K562 (cell line): ENCODE results near the gene GLRX5. TPM values are rescaled to one million over a fixed set of nuclear protein-coding genes. Genes with fewer than 3 reads are reported as not detected.

Experiments
- ATAC-seq: fragments of 200-7000 bp; cut with Tn5 transposase; 3 replicates; pipeline ENCODE4 v1.9.1; 2020; ENCODE audit warnings: moderate library complexity
- BruUV-seq: library from RNA; stranded (reverse); fragments of 400-500 nt; replicated peaks from 2 replicates; lab custom pipeline; 2021; lab: Mats Ljungman, UMichigan
- CTCF ChIA-PET: fragments of 300-600 bp; formaldehyde crosslinking; extraction: SDS; loops from one replicate; lab custom pipeline; 2021; ENCODE audit warnings: low intra/inter-chr PET ratio; lab: Yijun Ruan, JAX
- POLR2A ChIA-PET: fragments of 300-600, 350-650 bp; sonication (Branson Sonifier 250); formaldehyde crosslinking; extraction: SDS; loops from one replicate; lab custom pipeline; 2021; ENCODE audit warnings: antibody characterized with exemption, inconsistent platforms; lab: Yijun Ruan, JAX
- DNase-seq, 4 experiments: peaks; one replicate each; pipeline versions ENCODE4 v3.0.0 to v3.0.0-alpha.2; 2011 to 2018; ENCODE audit warnings: low spot score in 3 of 4, mixed read lengths in 3 of 4; ENCODE audit errors: extremely low read depth in 1 of 4
- FAIRE-seq: peaks from 2 replicates; lab custom pipeline; 2011; peaks lifted over from hg19 to GRCh38; lab: Jason Lieb, UNC
- H2AFZ ChIP-seq: 2 replicates; pipeline ENCODE4 v1.6.0; 2011; ENCODE audit warnings: low read depth, low read length, control low read depth, inconsistent platforms
- H3K27ac ChIP-seq: fragments of 200-600 bp; 3 replicates; pipeline ENCODE4 v1.8.0; 2011; ENCODE audit warnings: low read depth, mild to moderate bottlenecking, control low read depth, inconsistent platforms, low read length, moderate library complexity, mixed read lengths; ENCODE audit errors: extremely low read depth
- H3K27me3 ChIP-seq, 2 experiments: fragments of 300-600 bp in 1 of 2; 2 replicates in 1 of 2; 3 replicates in 1 of 2; pipeline versions ENCODE4 v1.6.0 to v1.8.0; 2011; ENCODE audit warnings: inconsistent platforms in 2 of 2, low read length in 2 of 2, mild to moderate bottlenecking in 1 of 2, mixed read lengths in 1 of 2, moderate library complexity in 1 of 2; ENCODE audit not compliant: control insufficient read depth in 2 of 2, insufficient read depth in 2 of 2
- H3K36me3 ChIP-seq: fragments of 300-600 bp; 3 replicates; pipeline ENCODE4 v1.8.0; 2011; ENCODE audit warnings: mild to moderate bottlenecking, low read length, inconsistent platforms; ENCODE audit not compliant: control insufficient read depth, insufficient read depth
- H3K4me1 ChIP-seq, 2 experiments: fragments of 200-600 bp in 1 of 2; replicated peaks in 1 of 2; 2 replicates in 1 of 2; 3 replicates in 1 of 2; pipeline versions ENCODE4 v1.5.1 to v1.8.0; 2011; ENCODE audit warnings: inconsistent platforms in 2 of 2, low read length in 2 of 2, mild to moderate bottlenecking in 1 of 2, mixed read lengths in 1 of 2, moderate library complexity in 1 of 2; ENCODE audit not compliant: control insufficient read depth in 2 of 2, insufficient read depth in 2 of 2
- H3K4me2 ChIP-seq: 2 replicates; pipeline ENCODE4 v1.6.1; 2011; ENCODE audit warnings: low read length, control low read depth, inconsistent platforms, mixed read lengths; ENCODE audit not compliant: insufficient read depth
- H3K4me3 ChIP-seq: fragments of 200-600 bp; sonication (generic), shearing (Covaris generic); 2 replicates; pipeline ENCODE4 v1.5.1; 2016; ENCODE audit warnings: control low read depth, inconsistent platforms
- H3K79me2 ChIP-seq: fragments of 200-600 bp; 3 replicates; pipeline ENCODE4 v1.8.0; 2011; ENCODE audit warnings: low read length, inconsistent platforms; ENCODE audit not compliant: control insufficient read depth, insufficient read depth
- H3K9ac ChIP-seq, 2 experiments: 2 replicates each; pipeline versions ENCODE4 v1.6.0 to v1.6.1; 2011; ENCODE audit warnings: low read depth in 2 of 2, low read length in 2 of 2, control low read depth in 1 of 2, inconsistent platforms in 1 of 2, mild to moderate bottlenecking in 1 of 2, mixed read lengths in 1 of 2; ENCODE audit not compliant: insufficient read depth in 1 of 2
- H3K9me1 ChIP-seq: one replicate; pipeline ENCODE4 v1.6.0; 2011; ENCODE audit warnings: inconsistent platforms, mild to moderate bottlenecking, low read length, moderate library complexity; ENCODE audit not compliant: control insufficient read depth, insufficient read depth
- H3K9me3 ChIP-seq: replicated peaks from 2 replicates; pipeline ENCODE4 v1.5.1; 2011; ENCODE audit warnings: low read depth, low read length, inconsistent platforms; ENCODE audit not compliant: control insufficient read depth, insufficient read depth
- H4K20me1 ChIP-seq: replicated peaks from 2 replicates; pipeline ENCODE4 v1.6.1; 2011; ENCODE audit warnings: low read length, inconsistent platforms, mixed read lengths; ENCODE audit not compliant: control insufficient read depth, insufficient read depth
- NRF1 ChIP-seq, 2 experiments: fragments of 450-650 bp; IDR thresholded peaks in 1 of 2; conservative IDR thresholded peaks in 1 of 2; 2 replicates each; pipeline ENCODE4 v1.6.1; 2014; ENCODE audit warnings: mild to moderate bottlenecking in 2 of 2
- SLC30A9 ChIP-seq: fragments of 250-450 bp; sonication (Bioruptor Pico); IDR thresholded peaks from 2 replicates; pipeline ENCODE4 v1.8.0; 2022; ENCODE audit warnings: mild to moderate bottlenecking, moderate library complexity
- SRSF3 ChIP-seq: fragments of 200-400 bp; formaldehyde crosslinking; IDR thresholded peaks from 2 replicates; pipeline ENCODE4 v1.6.1; 2016; ENCODE audit warnings: mild to moderate bottlenecking, low read length, moderate library complexity; ENCODE audit not compliant: insufficient read depth
- U2AF2 ChIP-seq: fragments of 200-400 bp; formaldehyde crosslinking; optimal IDR thresholded peaks from 2 replicates; pipeline ENCODE3; 2017; ENCODE audit warnings: low read depth, mild to moderate bottlenecking, low read length
- ZNF12 ChIP-seq: sonication (generic); formaldehyde crosslinking; IDR thresholded peaks from 2 replicates; pipeline ENCODE4 v1.4.0; 2020; ENCODE audit warnings: mild to moderate bottlenecking, missing genetic modification reagents
- WGBS: fragments of 100-300 bp; shearing (Covaris generic); methylation state at CpG from one replicate; pipeline ENCODE4 v1.1.6; 2016; ENCODE audit warnings: low coverage, mixed read lengths; ENCODE audit not compliant: insufficient coverage; ENCODE audit errors: missing lambda C conversion rate; 5-methylcytosine and 5-hydroxymethylcytosine counted together
- in situ Hi-C: fragments of 300-500 bp; cut with MboI; formaldehyde crosslinking; loops from 4 replicates; pipeline ENCODE4 v1.15.0; 2018; ENCODE audit warnings: inconsistent platforms, mixed read lengths
- intact Hi-C: fragments of 100-400 bp; cut with micrococcal nuclease; formaldehyde crosslinking; loops from 2 replicates; pipeline ENCODE4 v1.14.2; 2022
- polyA plus RNA-seq, 8 experiments: library from polyadenylated mRNA; depleted of rRNA in 4 of 8; stranded (reverse) in 5 of 8; unstranded in 3 of 8; fragments of >200 nt; fragmentation: Nextera tagmentation in 2 of 8; fragmentation: Illumina TruSeq in 1 of 8; extraction: Ambion mirVana in 2 of 8; extraction: Trizol in 1 of 8; gene quantifications; 2 replicates each; pipeline versions ENCODE4 v1.2.1 to v1.2.3, GENCODE V29; 2011 to 2014; ENCODE audit warnings: inconsistent platforms in 1 of 8, missing spikeins in 1 of 8
- total RNA-seq, 7 experiments: library from RNA; depleted of rRNA in 6 of 7; stranded (reverse); fragments of >200 nt in 6 of 7; fragmentation: Illumina TruSeq in 2 of 7; extraction: Trizol in 2 of 7; gene quantifications; 2 replicates each; pipeline versions ENCODE4 v1.2.1 to v1.2.3, GENCODE V29; 2011 to 2021; ENCODE audit warnings: low replicate concordance in 1 of 7

GLRX5 gene
- total and polyA plus RNA-seq, 9 of the 15 experiments (the other 6 are each of a cell fraction or from before 2014, with no cell fraction given), result 16.7 to 96.8 (median 66.8) TPM

GRCh38 chr14:95573313-95573712 lies 38.5 kb downstream of the GLRX5 start:
- H3K9ac ChIP-seq, result no peak overlapping the region
- FAIRE-seq (no peak), DNase-seq (no peak), ATAC-seq (no peak)
- H3K27me3 ChIP-seq, result no peaks in the 10 kb centered on the region; a peak in 1 of 5 replicates
- H4K20me1 ChIP-seq, result no peaks in the 10 kb centered on the region
- H3K4me3 ChIP-seq, result no peak overlapping the region
- intact Hi-C loops (no loop called here), in situ Hi-C loops (loop anchor here (25.0 kb wide), 2 partner anchors 689 to 839 kb away; partner anchors contain the start of gene BDKRB1)
- CTCF ChIA-PET, result no interaction called here
- POLR2A ChIA-PET, result interaction anchor here (0.6 to 0.7 kb wide), 2 partner anchors 34 to 109 kb away, joined by 3 read pairs; no protein-coding TSS in a partner anchor
- H3K9me3 ChIP-seq, result no peaks in the 10 kb centered on the region
- WGBS, result 0% methylated on average over 7 of the region's 7 CpGs
- no peak overlapping the region for H2AFZ ChIP-seq
- TF ChIP-seq NRF1 (conservative IDR thresholded peaks at IDR 0.05 in 1 of 2, IDR thresholded peaks at IDR 0.05 in 1 of 2) (peak; percentile 72 to 78), ZNF12 (CRISPR knock-in tag) (no peak)
- TF ChIP-seq, all 486 proteins: peak for 1
- Histone ChIP-seq H3K4me2 (no peak overlapping the region), H3K36me3 (no peaks in the 10 kb centered on the region), H3K79me2 (no peaks in the 10 kb centered on the region), H3K27ac (no peak overlapping the region), H3K9me1 (no peaks in the 10 kb centered on the region), H3K4me1 (no peaks in the 10 kb centered on the region)
- BruUV-seq, result no TSS peak

GRCh38 chr14:95575840-95576473 lies 41.1 kb downstream of the GLRX5 start:
- H3K27ac ChIP-seq, result no peak overlapping the region
- no peaks in the 10 kb centered on the region for H3K4me1 ChIP-seq
- in situ Hi-C loops, result no loop called here
- intact Hi-C loops, result no loop called here
- BruUV-seq, result no TSS peak
- H2AFZ ChIP-seq, result no peak overlapping the region
- H3K4me3 ChIP-seq, result no peak overlapping the region
- POLR2A ChIA-PET, result no interaction called here
- TF ChIP-seq SRSF3, result no peak
- no peak for TF ChIP-seq U2AF2
- TF ChIP-seq SLC30A9 (CRISPR knock-in tag), result no peak
- 0% methylated on average over 3 of the region's 3 CpGs for WGBS
- H3K9me3 ChIP-seq, result no peaks in the 10 kb centered on the region
- H3K4me2 ChIP-seq, result no peak overlapping the region
- CTCF ChIA-PET, result no interaction called here
- FAIRE-seq (no peak), DNase-seq (no peak), ATAC-seq (no peak)
- H3K36me3 ChIP-seq, result no peaks in the 10 kb centered on the region
- no peaks in the 10 kb centered on the region for H4K20me1 ChIP-seq
- H3K27me3 ChIP-seq, result no peaks in the 10 kb centered on the region; a peak in 1 of 5 replicates
- no peaks in the 10 kb centered on the region for H3K9me1 ChIP-seq
- H3K9ac ChIP-seq, result no peak overlapping the region
- no peaks in the 10 kb centered on the region for H3K79me2 ChIP-seq
